Progenitor cell of endocrine pancreas (in vitro differentiated cells): Measurements from ENCODE around the gene CPN1. TPM values are rescaled to one million over a fixed set of nuclear protein-coding genes. Genes with fewer than 3 reads are reported as not detected.

ENCODE experiments used
- DNase-seq: peaks from one replicate; pipeline ENCODE4 v3.0.0; 2021; ENCODE audit warnings: low spot score; ENCODE audit not compliant: unreplicated experiment
- H3K27ac Mint-ChIP-seq: 2 replicates; pipeline ENCODE4 v1.8.0; 2021; ENCODE audit warnings: mild to moderate bottlenecking, moderate library complexity, mixed read lengths
- H3K27me3 Mint-ChIP-seq: 2 replicates; pipeline ENCODE4 v1.8.0; 2021; ENCODE audit warnings: mixed read lengths
- H3K36me3 Mint-ChIP-seq: 2 replicates; pipeline ENCODE4 v1.8.0; 2022; ENCODE audit warnings: mixed read lengths; ENCODE audit not compliant: insufficient read depth
- H3K4me1 Mint-ChIP-seq: 2 replicates; pipeline ENCODE4 v1.8.0; 2021; ENCODE audit warnings: low read depth, mixed read lengths
- H3K4me3 Mint-ChIP-seq: 2 replicates; pipeline ENCODE4 v1.8.0; 2021; ENCODE audit warnings: low read depth, mild to moderate bottlenecking, moderate library complexity, mixed read lengths
- H3K9me3 Mint-ChIP-seq: 2 replicates; pipeline ENCODE4 v1.8.0; 2021; ENCODE audit warnings: low read depth, mixed read lengths
- CTCF ChIP-seq: fragments of 200-600 bp; sonication (generic); IDR thresholded peaks from one replicate; pipeline ENCODE4 v1.5.0; 2021; ENCODE audit warnings: antibody characterized with exemption, mild to moderate bottlenecking; ENCODE audit not compliant: unreplicated experiment
- total RNA-seq: library from RNA; stranded (reverse); gene quantifications from 2 replicates; pipeline ENCODE4 v1.2.1, GENCODE V29; 2021

CPN1 gene
- total RNA-seq, 1 donor from 2014 or later: 4.5 TPM

GRCh38 chr10:100114460-100114859, 32.8 kb upstream of the CPN1 start:
- DNase-seq: no peak
- Mint-ChIP-seq H3K4me3 (no peak overlapping the region), H3K27me3 (peaks cover 4% of the 10 kb centered on the region), H3K36me3 (no peaks in the 10 kb centered on the region), H3K9me3 (no peaks in the 10 kb centered on the region), H3K4me1 (peaks cover 3% of the 10 kb centered on the region), H3K27ac (no peak overlapping the region)
- TF ChIP-seq CTCF: no peak

- no peak overlapping the region for H3K27ac Mint-ChIP-seq
- no peak overlapping the region for H3K4me3 Mint-ChIP-seq
- peaks cover 3% of the 10 kb centered on the region for H3K4me1 Mint-ChIP-seq
- H3K9me3 Mint-ChIP-seq: peaks cover 4% of the 10 kb centered on the region
- TF ChIP-seq CTCF: no peak
- H3K36me3 Mint-ChIP-seq: no peaks in the 10 kb centered on the region
- H3K27me3 Mint-ChIP-seq: peaks cover 3% of the 10 kb centered on the region
- no peak for DNase-seq
Measured at GRCh38 chr10:100109670-100110069, 28.0 kb upstream of the CPN1 start.

GRCh38 chr10:100106865-100107264, 25.2 kb upstream of the CPN1 start:
- DNase-seq: no peak
- peaks cover 16% of the 10 kb centered on the region for H3K9me3 Mint-ChIP-seq
- H3K27me3 Mint-ChIP-seq: no peaks in the 10 kb centered on the region
- no peak overlapping the region for H3K4me3 Mint-ChIP-seq
- peaks cover 3% of the 10 kb centered on the region for H3K4me1 Mint-ChIP-seq
- peaks cover 1% of the 10 kb centered on the region for H3K36me3 Mint-ChIP-seq
- TF ChIP-seq CTCF: no peak
- peak overlapping the region; percentile 58 for H3K27ac Mint-ChIP-seq

GRCh38 chr10:100104300-100104699, 22.6 kb upstream of the CPN1 start:
- no peak overlapping the region for H3K27ac Mint-ChIP-seq
- H3K4me1 Mint-ChIP-seq: peaks cover 6% of the 10 kb centered on the region
- H3K27me3 Mint-ChIP-seq: no peaks in the 10 kb centered on the region
- DNase-seq: no peak
- H3K36me3 Mint-ChIP-seq: peaks cover 1% of the 10 kb centered on the region
- no peak overlapping the region for H3K4me3 Mint-ChIP-seq
- no peak for TF ChIP-seq CTCF
- peaks cover 16% of the 10 kb centered on the region for H3K9me3 Mint-ChIP-seq

- no peak overlapping the region for H3K4me3 Mint-ChIP-seq
- no peaks in the 10 kb centered on the region for H3K27me3 Mint-ChIP-seq
- no peak overlapping the region for H3K27ac Mint-ChIP-seq
- H3K36me3 Mint-ChIP-seq: peaks cover 1% of the 10 kb centered on the region
- TF ChIP-seq CTCF: no peak
- peaks cover 16% of the 10 kb centered on the region for H3K9me3 Mint-ChIP-seq
- DNase-seq: no peak
- H3K4me1 Mint-ChIP-seq: peaks cover 6% of the 10 kb centered on the region
Measured at GRCh38 chr10:100103581-100103980, 21.9 kb upstream of the CPN1 start.
